ENCODE measurements around the gene SFMBT2. TPM values are rescaled to one million over a fixed set of nuclear protein-coding genes. Genes with fewer than 3 reads are reported as not detected.

The SFMBT2 gene
- total RNA-seq, 1 experiment from 2014 or later, result 1.8 TPM

GRCh38 chr10:7117806-7118674, 292.8 kb downstream of the SFMBT2 start:
- H3K36me3 ChIP-seq (replicated peaks; ENCODE audit: control insufficient read depth, insufficient read depth, low read length), result no peaks in the 10 kb centered on the region
- no peak for DNase-seq
- H3K27me3 ChIP-seq (ENCODE audit: control insufficient read depth, insufficient read depth, low read length), result no peaks in the 10 kb centered on the region
- H3K4me3 ChIP-seq (ENCODE audit: insufficient read depth, low read depth, low read length), result no peak overlapping the region

DNA sequence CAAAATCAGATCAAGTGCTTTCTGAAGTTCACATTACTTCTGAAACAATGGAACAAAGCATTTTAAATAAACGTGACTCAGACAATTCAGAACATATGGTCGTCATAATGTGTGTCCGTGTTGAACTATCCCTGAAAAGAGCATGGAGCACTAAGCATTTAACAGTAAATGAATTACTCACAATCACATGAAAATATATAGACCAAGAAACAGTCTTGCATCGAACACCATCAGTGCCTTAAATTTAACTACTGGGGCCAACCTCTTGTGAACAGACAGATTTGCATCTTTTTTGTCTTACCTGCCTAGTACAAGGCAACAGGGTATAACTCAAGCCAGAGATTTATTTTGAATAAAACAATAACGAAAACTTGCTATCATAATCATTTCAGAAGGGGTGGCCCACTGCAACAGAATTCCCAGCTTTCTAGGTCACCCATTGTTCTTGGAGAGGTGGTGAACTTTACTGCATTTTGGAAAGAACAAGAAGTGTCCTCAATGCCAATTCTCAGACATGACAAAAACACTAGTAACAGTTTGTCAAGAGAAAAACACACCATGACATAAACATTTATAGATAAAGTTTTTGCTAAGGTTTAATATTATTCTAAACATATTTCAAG, 293.5 kb downstream of the SFMBT2 start:
- DNase-seq, result no peak
- H3K36me3 ChIP-seq (replicated peaks; ENCODE audit: control insufficient read depth, insufficient read depth, low read length), result no peaks in the 10 kb centered on the region
- H3K27me3 ChIP-seq (ENCODE audit: control insufficient read depth, insufficient read depth, low read length), result no peaks in the 10 kb centered on the region
- H3K4me3 ChIP-seq (ENCODE audit: insufficient read depth, low read depth, low read length), result no peak overlapping the region

GRCh38 chr10:7111561-7111960, 299.3 kb downstream of the SFMBT2 start:
- H3K4me3 ChIP-seq (ENCODE audit: insufficient read depth, low read depth, low read length), result no peak overlapping the region
- H3K36me3 ChIP-seq (replicated peaks; ENCODE audit: control insufficient read depth, insufficient read depth, low read length), result no peaks in the 10 kb centered on the region
- no peaks in the 10 kb centered on the region for H3K27me3 ChIP-seq (ENCODE audit: control insufficient read depth, insufficient read depth, low read length)
- no peak for DNase-seq

GRCh38 chr10:7111089-7111488, 299.7 kb downstream of the SFMBT2 start:
- no peak for DNase-seq
- no peaks in the 10 kb centered on the region for H3K27me3 ChIP-seq (ENCODE audit: control insufficient read depth, insufficient read depth, low read length)
- no peaks in the 10 kb centered on the region for H3K36me3 ChIP-seq (replicated peaks; ENCODE audit: control insufficient read depth, insufficient read depth, low read length)
- H3K4me3 ChIP-seq (ENCODE audit: insufficient read depth, low read depth, low read length), result no peak overlapping the region

All from H7 (cell line).